CMK (cell line): Measurements from ENCODE around the gene ARSG.
"Not testable (repeated sequence)": the region's sequence is repeated elsewhere in the genome, so short reads cannot be mapped to it uniquely, and the experiment has no call there.

Experiments used
- DNase-seq: peaks from one replicate; pipeline ENCODE4 v3.0.0-alpha.2; 2010; ENCODE audit warnings: low read depth

Gene ARSG

GRCh38 chr17:68329331-68329730, 38.0 kb downstream of the ARSG start:
- DNase-seq: no peak

GRCh38 chr17:68331932-68332331, 40.6 kb downstream of the ARSG start:
- not testable (repeated sequence) for DNase-seq

GRCh38 chr17:68334393-68334792, 43.1 kb downstream of the ARSG start:
- DNase-seq: no peak

- DNase-seq: no peak
These were observed 50.2 kb downstream of the ARSG start for GRCh38 chr17:68341482-68341881.

GRCh38 chr17:68343976-68344375, 52.7 kb downstream of the ARSG start:
- no peak for DNase-seq

GRCh38 chr17:68344701-68345136, 53.4 kb downstream of the ARSG start:
- DNase-seq: no peak

GRCh38 chr17:68346448-68346847, 55.2 kb downstream of the ARSG start:
- DNase-seq: no peak

- DNase-seq: no peak
These were observed 56.1 kb downstream of the ARSG start for GRCh38 chr17:68347380-68347779.

GRCh38 chr17:68349157-68349556, 57.9 kb downstream of the ARSG start:
- no peak for DNase-seq

- no peak for DNase-seq
These were observed 60.1 kb downstream of the ARSG start for GRCh38 chr17:68351395-68351794.

- no peak for DNase-seq
These were observed 60.7 kb downstream of the ARSG start for GRCh38 chr17:68352041-68352440.

GRCh38 chr17:68352671-68353070, 61.4 kb downstream of the ARSG start:
- DNase-seq: not testable (repeated sequence)

- no peak for DNase-seq
These were observed 61.8 kb downstream of the ARSG start for GRCh38 chr17:68353111-68353521.

GRCh38 chr17:68354311-68354710, 63.0 kb downstream of the ARSG start:
- DNase-seq: not testable (repeated sequence)

- not testable (repeated sequence) for DNase-seq
These were observed 63.8 kb downstream of the ARSG start for GRCh38 chr17:68355108-68355507.

- no peak for DNase-seq
These were observed 65.2 kb downstream of the ARSG start for GRCh38 chr17:68356520-68356919.

GRCh38 chr17:68356949-68357455, 65.7 kb downstream of the ARSG start:
- DNase-seq: no peak

GRCh38 chr17:68357886-68358285, 66.6 kb downstream of the ARSG start:
- no peak for DNase-seq

- no peak for DNase-seq
These were observed 68.7 kb downstream of the ARSG start for GRCh38 chr17:68359791-68360535.

- no peak for DNase-seq
These were observed 74.2 kb downstream of the ARSG start for GRCh38 chr17:68365469-68365868.

GRCh38 chr17:68368387-68368786, 77.1 kb downstream of the ARSG start:
- DNase-seq: no peak

GRCh38 chr17:68375566-68375965, 84.3 kb downstream of the ARSG start:
- DNase-seq: no peak

GRCh38 chr17:68376178-68376577, 84.9 kb downstream of the ARSG start:
- DNase-seq: not testable (repeated sequence)

GRCh38 chr17:68377771-68378267, 86.5 kb downstream of the ARSG start:
- no peak for DNase-seq
